HG02852 (cell line): ENCODE results near the gene PYURF.

Experiments used
- ATAC-seq: cut with Tn5 transposase; IDR thresholded peaks from one replicate; pipeline ENCODE4 v1.9.1; 2021; ENCODE audit warnings: mild to moderate bottlenecking, moderate library complexity; ENCODE audit not compliant: unreplicated experiment

PYURF gene

DNA sequence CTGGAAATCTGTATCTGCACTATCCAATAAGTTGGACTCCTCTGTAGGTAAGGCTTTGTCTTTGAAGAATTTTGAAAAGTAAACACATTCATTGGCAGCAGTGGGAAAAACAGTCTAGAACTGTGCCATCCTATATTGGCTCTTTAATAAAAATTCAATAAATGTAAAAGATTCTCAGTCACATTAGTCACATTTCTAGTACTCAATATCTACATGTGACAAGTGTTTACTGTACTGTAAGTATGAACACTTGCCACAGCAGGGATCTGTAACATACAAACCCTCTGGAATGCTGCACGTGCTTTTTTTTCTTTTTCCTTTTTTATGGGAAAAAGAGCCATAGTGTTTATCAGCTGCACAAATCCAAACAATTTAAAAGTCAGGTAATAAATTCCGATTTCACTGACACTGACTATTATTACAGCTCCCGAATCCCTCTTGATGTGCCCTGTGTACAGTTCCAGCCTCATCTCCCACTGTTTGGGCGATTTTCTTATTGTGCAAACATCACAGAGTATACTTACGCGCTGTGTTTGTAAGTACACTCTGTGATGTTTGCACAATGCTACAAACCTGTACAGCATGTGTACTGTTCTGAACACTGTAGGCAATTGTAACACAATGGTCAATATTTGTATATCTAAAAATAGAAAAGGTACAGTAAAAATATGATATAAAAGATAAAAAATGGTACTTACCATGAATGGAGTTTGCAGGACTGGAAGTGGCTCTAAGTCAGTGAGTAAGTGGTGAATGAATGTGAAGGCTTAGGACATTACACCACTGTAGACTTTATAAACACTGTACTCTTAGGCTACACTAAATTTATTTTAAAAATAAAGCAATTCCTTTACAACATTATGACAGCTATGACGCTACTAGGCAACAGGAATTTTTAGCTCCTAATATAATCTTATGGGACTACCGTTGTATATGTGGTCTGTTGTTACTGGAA lies 8.7 kb downstream of the PYURF start:
- no peak for ATAC-seq

GRCh38 chr4:88511236-88511635 lies 12.3 kb downstream of the PYURF start:
- ATAC-seq: no peak

DNA sequence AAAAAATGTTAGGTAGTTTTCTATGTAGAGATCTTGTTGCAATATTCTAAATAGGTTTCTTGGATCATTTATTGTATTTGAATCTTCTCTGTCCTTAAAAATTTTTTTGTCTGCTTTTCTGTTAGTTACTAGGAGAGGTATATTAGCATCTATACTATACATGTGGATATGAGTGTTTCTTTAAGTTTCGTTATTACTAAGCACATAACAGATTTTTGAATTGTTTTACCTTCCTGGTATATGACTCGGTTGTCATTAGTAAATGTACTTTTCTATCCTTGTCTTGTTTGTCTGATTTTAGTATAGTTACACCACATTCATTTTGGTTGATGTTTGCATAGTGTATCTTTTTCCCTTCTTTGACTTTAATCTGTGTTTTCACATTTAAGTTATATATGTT lies 20.2 kb downstream of the PYURF start:
- ATAC-seq: peak; percentile 57

- ATAC-seq: no peak
These were observed 25.6 kb downstream of the PYURF start for GRCh38 chr4:88497859-88498409.

- ATAC-seq: no peak
These were observed 34.3 kb downstream of the PYURF start for GRCh38 chr4:88489100-88489761.

DNA sequence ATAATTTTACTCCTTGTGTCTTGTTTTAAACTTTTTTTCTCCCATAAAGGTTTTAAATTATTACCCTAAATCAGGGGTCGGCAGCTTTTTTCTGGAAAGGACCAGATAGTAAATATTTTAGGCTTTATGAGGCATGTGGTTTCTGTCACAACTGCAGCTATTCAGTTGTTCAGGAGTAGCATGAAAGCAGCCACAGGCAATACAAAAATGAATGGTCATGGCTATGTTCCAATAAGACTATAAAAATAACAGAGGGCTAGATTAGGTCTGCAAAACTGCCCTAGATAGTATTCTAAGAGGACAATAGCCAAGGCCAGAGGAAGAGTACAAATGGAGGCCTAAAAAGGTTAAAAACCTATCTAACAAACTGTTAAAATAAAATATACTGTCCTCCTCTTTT lies 42.0 kb downstream of the PYURF start:
- no peak for ATAC-seq

DNA sequence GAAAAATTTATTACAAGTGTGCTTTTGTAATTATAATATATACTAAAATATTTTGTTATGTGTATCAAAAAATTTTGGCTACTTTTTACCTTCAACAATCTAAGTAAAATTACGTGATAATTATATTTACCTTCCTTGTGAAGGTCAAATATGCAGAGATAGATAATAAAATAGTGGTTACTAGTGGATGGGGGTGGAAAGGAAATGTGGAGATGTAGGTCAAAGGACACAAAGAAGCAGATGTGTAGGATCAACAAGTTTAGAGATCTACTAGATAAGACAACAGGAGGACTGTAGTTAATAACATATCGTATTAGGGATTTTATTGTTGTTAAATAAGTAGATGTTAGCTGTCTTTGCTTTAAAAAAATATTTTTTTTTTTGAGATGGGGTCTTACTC lies 45.3 kb downstream of the PYURF start:
- no peak for ATAC-seq

GRCh38 chr4:88477229-88477860 lies 46.2 kb downstream of the PYURF start:
- ATAC-seq: no peak
